Right lobe of liver (tissue), 6 donors: ENCODE measurements around the gene KIAA0319L. TPM values are rescaled to one million over a fixed set of nuclear protein-coding genes. Genes with fewer than 3 reads are reported as not detected.

Experiments used
- ATAC-seq, 4 donors: fragments of 200-7000 bp; cut with Tn5 transposase; one replicate each; pipeline ENCODE4 v1.9.1; 2020; ENCODE audit warnings: mild to moderate bottlenecking in 4 of 4, moderate library complexity in 4 of 4
- DNase-seq, 3 donors: peaks; one replicate each; pipeline ENCODE4 v3.0.0-alpha.2; 2020
- H3K27ac ChIP-seq, 3 donors: fragments of 200-600 bp; one replicate each; pipeline ENCODE4 v1.8.0; 2022
- H3K27me3 ChIP-seq, 2 donors: fragments of 200-600 bp; one replicate each; pipeline ENCODE4 v1.8.0; 2022
- H3K36me3 ChIP-seq, 4 donors: fragments of 200-600 bp; sonication (generic) in 1 of 4; one replicate each; pipeline versions ENCODE4 v1.5.1 to v1.8.0; 2017 to 2022; ENCODE audit warnings: control low read depth in 1 of 4
- H3K4me1 ChIP-seq, 4 donors: fragments of 200-600 bp; sonication (generic) in 1 of 4; one replicate each; pipeline versions ENCODE4 v1.5.1 to v1.8.0; 2017 to 2022; ENCODE audit warnings: control low read depth in 1 of 4
- H3K4me3 ChIP-seq, 3 donors: fragments of 200-600 bp; one replicate each; pipeline ENCODE4 v1.8.0; 2022
- H3K9me3 ChIP-seq, 4 donors: fragments of 200-600 bp; sonication (generic) in 1 of 4; one replicate each; pipeline versions ENCODE4 v1.5.1 to v1.8.0; 2017 to 2022; ENCODE audit warnings: control low read depth in 1 of 4
- CTCF ChIP-seq, 4 donors: fragments of 200-600 bp in 3 of 4; fragments of 450-650 bp in 1 of 4; IDR thresholded peaks; one replicate each; pipeline versions ENCODE4 v1.5.1 to v1.8.0; 2016 to 2022; ENCODE audit warnings: antibody characterized with exemption in 4 of 4, mild to moderate bottlenecking in 2 of 4
- POLR2A ChIP-seq: fragments of 450-650 bp; IDR thresholded peaks from one replicate; pipeline ENCODE4 v1.6.1; 2017; ENCODE audit warnings: antibody characterized with exemption, mild to moderate bottlenecking
- WGBS: methylation state at CpG from one replicate; pipeline ENCODE4 v1.1.6; 2018; ENCODE audit warnings: low coverage, low lambda C conversion rate; ENCODE audit not compliant: insufficient coverage; ENCODE audit errors: missing lambda C conversion rate; 5-methylcytosine and 5-hydroxymethylcytosine counted together
- intact Hi-C, 2 donors: fragments of 100-400 bp; cut with DNase I; formaldehyde crosslinking; loops; one replicate each; pipeline versions ENCODE4 v1.11.2 to v1.14.1; 2022
- total RNA-seq, 6 experiments: library from RNA; depleted of rRNA in 2 of 6; stranded (reverse); fragments of >200 nt in 2 of 6; fragmentation: NEBNext Ultra II Directional in 3 of 6; extraction: Animal tissue kit (Norgen Biotek cat#: 25700) in 3 of 6; gene quantifications; one replicate each; pipeline versions ENCODE4 v1.1.0 to v1.2.4, GENCODE V29; 2016 to 2023
- donor health status: DM: no; HTN: yes; CAD: no.
- donor health status: DM: no; HTN: no; CAD: no.
- donor health status: DM: no; HTN: no; CAD: no.
- donor health status: DM: no; HTN: yes; CAD: no.
- donor health status: DM: no; HTN: yes; CAD: no.

KIAA0319L gene
- total RNA-seq, 6 experiments from 2014 or later, result 35.3 to 84.9 (median 54.3) TPM

GRCh38 chr1:35408925-35409324, 148.3 kb downstream of the KIAA0319L start:
- ATAC-seq (no peak), DNase-seq (no peak)
- H3K4me3 ChIP-seq, result no peak overlapping the region
- intact Hi-C loops, result no loop called here
- no peak overlapping the region for H3K27ac ChIP-seq
- no peak for TF ChIP-seq CTCF (IDR thresholded peaks at IDR 0.05)
- no peak for TF ChIP-seq POLR2A
- WGBS, result 89% methylated on average over 1 of the region's 1 CpG
- H3K36me3 ChIP-seq, result peaks cover 0 to 24% (median 4%) of the 10 kb centered on the region in 4 donors
- no peaks in the 10 kb centered on the region for H3K9me3 ChIP-seq
- no peaks in the 10 kb centered on the region for H3K27me3 ChIP-seq
- H3K4me1 ChIP-seq, result peaks cover 0 to 16% (median 5%) of the 10 kb centered on the region in 4 donors

- ATAC-seq (peak; percentile 92 to 94 (median 92)), DNase-seq (no peak)
- H3K4me1 ChIP-seq, result peaks cover 0 to 16% (median 5%) of the 10 kb centered on the region in 4 donors
- H3K27me3 ChIP-seq, result no peaks in the 10 kb centered on the region
- WGBS, result 46% methylated on average over 4 of the region's 4 CpGs
- TF ChIP-seq CTCF (IDR thresholded peaks at IDR 0.05) (no peak), POLR2A (no peak)
- intact Hi-C loops, result no loop called here
- H3K36me3 ChIP-seq, result peaks cover 0 to 24% (median 4%) of the 10 kb centered on the region in 4 donors
- no peak overlapping the region for H3K4me3 ChIP-seq
- no peaks in the 10 kb centered on the region for H3K9me3 ChIP-seq
- H3K27ac ChIP-seq, result no peak overlapping the region
These were observed 149.5 kb downstream of the KIAA0319L start for GRCh38 chr1:35407743-35408142.

- DNase-seq, result no peak
- TF ChIP-seq POLR2A (no peak), CTCF (IDR thresholded peaks at IDR 0.05) (no peak)
- no peak for ATAC-seq
- H3K27me3 ChIP-seq, result no peaks in the 10 kb centered on the region
- intact Hi-C loops, result no loop called here
- peaks cover 0 to 16% (median 5%) of the 10 kb centered on the region in 4 donors for H3K4me1 ChIP-seq
- no peak overlapping the region for H3K4me3 ChIP-seq
- peaks cover 0 to 28% (median 4%) of the 10 kb centered on the region in 4 donors for H3K36me3 ChIP-seq
- H3K9me3 ChIP-seq, result no peaks in the 10 kb centered on the region
- H3K27ac ChIP-seq, result no peak overlapping the region
These were observed 151.1 kb downstream of the KIAA0319L start for GRCh38 chr1:35406103-35406502.

GRCh38 chr1:35401049-35401448, 156.2 kb downstream of the KIAA0319L start:
- ATAC-seq (no peak), DNase-seq (no peak)
- intact Hi-C loops, result no loop called here
- H3K27ac ChIP-seq, result no peak overlapping the region
- no peaks in the 10 kb centered on the region for H3K4me1 ChIP-seq
- peaks cover 6 to 65% (median 17%) of the 10 kb centered on the region in 4 donors for H3K36me3 ChIP-seq
- TF ChIP-seq CTCF (IDR thresholded peaks at IDR 0.05) (no peak), POLR2A (no peak)
- no peaks in the 10 kb centered on the region for H3K9me3 ChIP-seq
- H3K4me3 ChIP-seq, result no peak overlapping the region
- H3K27me3 ChIP-seq, result no peaks in the 10 kb centered on the region

GRCh38 chr1:35398739-35399138, 158.5 kb downstream of the KIAA0319L start:
- no peak overlapping the region for H3K27ac ChIP-seq
- H3K4me3 ChIP-seq, result no peak overlapping the region
- TF ChIP-seq POLR2A (no peak), CTCF (IDR thresholded peaks at IDR 0.05) (no peak)
- WGBS, result 94% methylated on average over 3 of the region's 3 CpGs
- ATAC-seq (no peak), DNase-seq (no peak)
- intact Hi-C loops, result no loop called here
- no peaks in the 10 kb centered on the region for H3K27me3 ChIP-seq
- peaks cover 6 to 69% (median 22%) of the 10 kb centered on the region in 4 donors for H3K36me3 ChIP-seq
- no peaks in the 10 kb centered on the region for H3K4me1 ChIP-seq
- no peaks in the 10 kb centered on the region for H3K9me3 ChIP-seq
